ENCODE measurements around the gene HNF1A.
"Not testable (repeated sequence)": the region's sequence is repeated elsewhere in the genome, so short reads cannot be mapped to it uniquely, and the experiment has no call there.

Gene HNF1A

GRCh38 chr12:121015825-121016766 is 37.8 kb downstream of the HNF1A start, which contains the start of gene C12orf43:
C12orf43 (minus strand) TSS chr12:121016487; CDS start chr12:121016474, 13 bp downstream.
- peak; percentile 97 for DNase-seq

- no peak for DNase-seq
Measured at GRCh38 chr12:121017966-121018491, 39.7 kb downstream of the HNF1A start.

- DNase-seq, result no peak
Measured at GRCh38 chr12:121018860-121019617, 40.7 kb downstream of the HNF1A start.

DNA sequence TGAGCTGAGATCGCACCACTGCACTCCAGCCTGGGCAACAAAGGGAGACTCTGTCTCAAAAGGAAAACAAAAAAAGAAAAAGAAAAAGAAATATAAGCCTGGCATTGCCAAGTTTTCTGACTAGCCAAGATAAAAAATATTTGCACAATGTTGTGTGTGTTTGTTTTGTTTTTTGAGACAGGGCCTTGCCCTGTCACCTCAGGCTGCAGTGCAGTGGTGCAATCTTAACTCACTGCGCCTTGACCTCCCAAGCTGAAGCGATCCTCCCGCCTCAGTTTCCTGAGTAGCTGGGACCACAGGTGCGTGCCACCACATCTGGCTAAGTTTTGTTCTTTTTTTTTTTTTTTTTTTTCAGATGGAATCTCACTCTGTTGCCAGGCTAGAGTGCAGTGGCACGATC is 43.4 kb downstream of the HNF1A start:
- no peak for DNase-seq

GRCh38 chr12:121022713-121023112 is 44.4 kb downstream of the HNF1A start:
- no peak for DNase-seq

DNA sequence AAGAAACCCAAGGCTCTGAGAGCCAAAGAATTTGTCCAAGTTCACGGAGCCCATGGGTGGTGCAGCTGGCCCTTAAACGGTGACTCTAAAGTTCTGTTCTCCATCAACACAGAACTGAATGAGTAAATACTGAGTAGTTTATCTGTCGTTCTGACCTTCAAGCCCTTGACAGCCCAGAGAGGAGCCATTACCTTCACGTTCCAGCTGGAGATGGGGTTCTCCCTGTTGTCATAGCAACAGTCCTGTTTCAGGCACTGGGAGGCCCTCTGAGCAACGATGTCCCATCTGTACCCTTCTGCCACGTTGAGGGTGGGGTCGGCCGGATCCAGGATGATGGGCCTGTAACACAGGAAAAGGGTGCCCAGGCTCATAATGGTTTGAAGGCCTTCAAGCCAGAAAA is 45.5 kb downstream of the HNF1A start:
- no peak for DNase-seq

GRCh38 chr12:121025442-121026226 is 47.3 kb downstream of the HNF1A start:
- DNase-seq, result no peak

GRCh38 chr12:121026274-121027045 is 48.1 kb downstream of the HNF1A start:
- DNase-seq, result no peak

DNA sequence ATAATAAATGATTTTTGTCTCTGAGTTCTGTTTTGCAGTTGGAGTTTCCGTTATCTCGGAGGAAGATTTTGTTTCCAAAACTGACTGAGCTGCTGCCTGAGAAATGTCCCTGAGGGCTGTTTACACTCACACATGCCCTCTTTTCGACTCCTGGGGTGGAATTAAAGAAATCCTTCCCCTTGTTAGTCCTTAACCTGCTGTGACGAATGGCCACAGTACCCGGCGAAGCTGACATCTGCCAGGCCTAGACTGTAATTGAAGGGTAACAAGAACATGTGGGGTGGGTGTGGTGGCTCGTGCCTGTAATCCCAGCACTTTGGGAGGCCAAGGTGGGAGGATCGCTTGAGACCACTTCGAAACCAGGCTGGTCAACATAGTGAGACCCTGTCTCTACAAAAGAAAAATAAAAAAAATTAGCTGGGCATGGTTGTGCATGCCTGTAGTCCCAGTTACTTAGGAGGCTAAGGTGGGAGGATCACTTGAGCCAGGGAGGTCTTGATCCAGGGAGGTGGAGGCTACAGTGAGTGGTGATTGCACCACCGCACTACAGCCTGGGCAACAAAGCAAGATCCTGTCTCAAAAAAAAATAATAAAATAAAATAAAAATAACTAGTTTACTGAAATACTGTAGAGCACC is 52.4 kb downstream of the HNF1A start:
- no peak for DNase-seq

DNA sequence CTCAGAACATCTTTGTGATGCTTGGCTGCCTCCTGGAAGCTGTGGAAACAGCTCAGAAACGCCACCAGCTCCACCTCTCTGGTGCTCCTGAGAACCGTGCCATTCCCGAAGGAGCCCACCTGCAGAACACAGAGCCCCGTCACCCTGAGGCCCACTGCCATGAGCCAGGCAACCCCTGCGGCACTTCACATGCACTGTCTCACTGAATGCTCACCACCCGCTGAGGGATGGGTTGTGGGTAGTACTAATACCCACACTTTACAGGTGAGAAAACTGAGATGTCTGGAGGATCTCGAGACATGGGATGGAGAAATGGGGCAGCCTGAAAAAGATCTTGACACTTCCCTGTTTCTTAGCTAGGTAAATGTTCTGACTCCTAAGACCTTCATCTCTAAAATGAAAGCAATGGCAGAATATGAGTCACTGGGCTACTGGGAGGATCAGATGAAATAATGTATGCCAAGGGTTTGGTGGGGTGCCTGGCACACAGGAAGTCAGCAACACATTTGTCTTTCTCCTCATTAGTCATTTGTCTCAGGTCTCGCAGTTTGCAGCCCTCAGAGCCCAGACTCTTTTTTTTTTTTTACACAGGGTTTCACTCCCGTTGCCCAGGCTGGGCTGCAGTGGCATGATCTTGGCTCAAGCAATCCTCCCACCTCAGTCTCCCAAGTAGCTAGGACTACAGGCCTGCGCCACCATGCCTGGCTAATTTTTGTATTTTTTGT is 55.4 kb downstream of the HNF1A start:
- no peak for DNase-seq

DNA sequence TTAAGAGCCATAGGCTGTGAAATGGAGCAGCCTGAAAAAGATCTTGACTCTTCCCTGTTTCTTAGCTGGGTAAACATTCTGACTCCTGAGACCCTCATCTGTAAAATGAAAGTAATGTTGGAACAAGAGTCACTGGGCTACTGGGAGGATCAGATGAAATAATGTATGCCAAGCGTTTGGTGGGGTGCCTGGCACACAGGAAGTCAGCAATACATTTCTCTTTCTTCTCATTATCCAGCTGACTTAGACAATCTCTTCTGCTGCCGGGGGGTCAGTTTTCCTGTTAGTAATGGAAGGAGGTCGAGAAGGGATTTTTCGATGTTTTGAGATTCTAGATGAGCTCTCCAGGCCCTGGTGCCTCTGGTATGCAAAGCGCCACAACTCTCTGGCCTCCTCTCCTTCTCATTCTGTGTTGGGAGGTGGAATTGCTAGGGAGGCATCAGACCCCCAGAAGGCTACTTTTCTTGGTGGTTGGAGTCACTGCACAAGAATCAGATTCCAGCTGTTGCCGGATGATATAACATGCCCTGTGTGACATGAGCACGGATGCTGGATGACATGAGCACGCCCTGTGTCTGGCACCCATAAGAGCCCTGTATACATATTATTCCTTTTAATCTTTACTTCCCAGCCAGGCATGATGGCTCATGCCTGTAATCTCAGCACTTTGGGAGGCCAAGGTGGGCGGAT is 56.4 kb downstream of the HNF1A start:
- DNase-seq, result no peak

GRCh38 chr12:121036810-121037326 is 58.5 kb downstream of the HNF1A start:
- DNase-seq, result no peak

DNA sequence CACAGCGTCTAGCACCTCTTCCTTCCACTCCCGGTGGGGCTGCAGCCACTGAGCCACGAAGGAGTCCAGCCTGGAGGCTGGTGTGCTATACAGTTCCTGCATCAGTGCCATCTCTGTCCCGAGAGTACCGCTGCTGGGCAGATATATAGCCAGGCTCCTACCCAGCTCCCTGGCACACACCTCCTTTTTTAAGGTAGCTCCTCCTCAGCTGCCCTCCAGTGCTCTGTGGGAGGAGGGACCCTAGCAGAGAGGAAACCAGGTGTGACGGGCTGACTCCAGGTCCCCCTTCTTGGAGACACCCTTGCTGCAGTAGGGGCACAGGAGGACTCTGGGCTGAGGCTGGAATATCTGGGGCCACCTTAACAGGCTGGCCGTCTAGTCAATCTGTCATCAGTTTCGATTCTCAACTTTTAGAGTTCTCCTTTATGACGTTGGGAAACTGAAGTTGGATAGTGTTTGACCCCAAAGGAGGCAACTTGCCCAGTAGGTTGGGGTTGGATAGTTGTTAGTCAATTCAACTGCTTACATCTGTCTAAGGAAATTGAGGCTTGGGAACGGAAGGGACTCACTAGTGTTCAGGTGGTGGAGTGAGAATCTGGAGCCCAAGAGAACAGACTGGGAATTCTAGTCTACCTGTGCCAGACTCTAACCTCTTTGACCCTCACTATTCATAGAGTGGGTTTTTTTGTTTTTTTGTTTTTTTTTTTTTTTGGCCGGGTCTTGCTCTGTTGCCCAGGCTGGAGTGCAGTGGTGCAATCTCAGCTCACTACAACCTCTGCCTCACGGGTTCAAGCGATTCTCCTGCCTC is 60.7 kb downstream of the HNF1A start, which contains the start of gene OASL:
TSS of gene OASL (minus strand) at position 386 of the 808 bp plus-strand sequence. CDS start at position 111, 275 bp downstream.
- no peak for DNase-seq

GRCh38 chr12:121043067-121043466 is 64.7 kb downstream of the HNF1A start:
- no peak for DNase-seq

DNA sequence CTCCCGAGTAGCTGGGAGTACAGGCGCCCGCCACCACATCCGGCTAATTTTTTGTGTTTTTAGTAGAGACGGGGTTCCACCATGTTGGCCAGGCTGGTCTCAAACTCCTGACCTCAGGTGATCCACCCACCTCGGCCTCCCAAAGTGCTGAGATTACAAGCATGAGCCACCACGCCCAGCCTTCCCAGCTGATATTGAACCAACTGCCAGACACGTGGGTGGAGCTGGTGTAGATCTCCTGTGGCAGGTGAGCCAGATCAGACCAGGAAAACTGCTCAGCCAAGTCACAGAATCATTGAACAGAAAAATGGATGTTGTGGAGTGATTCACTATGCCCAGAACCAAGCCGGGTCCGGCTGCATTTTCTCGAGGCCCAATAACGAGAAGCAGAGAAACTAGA is 69.1 kb downstream of the HNF1A start:
- not testable (repeated sequence) for DNase-seq

GRCh38 chr12:121048442-121048841 is 70.1 kb downstream of the HNF1A start:
- DNase-seq, result no peak

- DNase-seq, result no peak
Measured at GRCh38 chr12:121050725-121051124, 72.4 kb downstream of the HNF1A start.

All from NCI-H2107 (cell line).